HG02798 (cell line): ENCODE results near the gene IKZF1.
A peak's percentile ranks its signal among the peaks of the same experiment; 100 is the strongest.
"Not testable (repeated sequence)": the region's sequence is repeated elsewhere in the genome, so short reads cannot be mapped to it uniquely, and the experiment has no call there.

ENCODE experiments used
- ATAC-seq: cut with Tn5 transposase; IDR thresholded peaks from one replicate; pipeline ENCODE4 v1.9.1; 2021; ENCODE audit warnings: mild to moderate bottlenecking; ENCODE audit not compliant: unreplicated experiment, poor library complexity

Gene IKZF1

DNA sequence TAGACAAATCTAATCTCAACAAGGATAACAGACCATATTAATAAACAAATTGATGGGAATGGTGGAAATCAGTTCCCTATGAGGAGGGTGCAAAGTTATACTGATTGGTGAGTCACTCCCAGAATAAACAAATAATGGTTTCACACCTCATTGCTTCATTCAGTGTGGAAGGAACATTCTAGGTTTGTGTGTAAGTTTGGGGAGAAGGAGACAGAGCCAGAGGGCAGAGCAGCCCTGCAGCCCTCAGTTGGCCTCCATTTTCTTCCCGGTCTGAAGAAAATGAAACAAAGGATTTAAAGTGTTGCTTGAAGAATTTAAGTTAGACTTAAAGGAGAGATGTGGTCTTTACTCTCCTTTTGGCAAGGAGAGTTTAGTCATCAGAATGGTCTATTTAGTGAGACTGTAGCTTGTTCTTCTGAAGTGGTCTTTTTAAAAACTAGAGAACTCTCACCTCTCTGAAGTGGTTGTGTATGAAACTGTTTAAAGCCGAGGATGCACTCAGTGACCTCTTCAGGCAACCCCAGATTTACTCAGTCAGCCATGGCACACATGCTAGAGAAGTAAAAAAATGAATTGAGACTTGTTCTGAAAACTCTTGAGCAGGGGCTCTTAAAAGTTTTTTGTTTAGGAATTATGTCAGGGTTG, 27.2 kb downstream of the IKZF1 start:
- ATAC-seq, result peak; percentile 64

DNA sequence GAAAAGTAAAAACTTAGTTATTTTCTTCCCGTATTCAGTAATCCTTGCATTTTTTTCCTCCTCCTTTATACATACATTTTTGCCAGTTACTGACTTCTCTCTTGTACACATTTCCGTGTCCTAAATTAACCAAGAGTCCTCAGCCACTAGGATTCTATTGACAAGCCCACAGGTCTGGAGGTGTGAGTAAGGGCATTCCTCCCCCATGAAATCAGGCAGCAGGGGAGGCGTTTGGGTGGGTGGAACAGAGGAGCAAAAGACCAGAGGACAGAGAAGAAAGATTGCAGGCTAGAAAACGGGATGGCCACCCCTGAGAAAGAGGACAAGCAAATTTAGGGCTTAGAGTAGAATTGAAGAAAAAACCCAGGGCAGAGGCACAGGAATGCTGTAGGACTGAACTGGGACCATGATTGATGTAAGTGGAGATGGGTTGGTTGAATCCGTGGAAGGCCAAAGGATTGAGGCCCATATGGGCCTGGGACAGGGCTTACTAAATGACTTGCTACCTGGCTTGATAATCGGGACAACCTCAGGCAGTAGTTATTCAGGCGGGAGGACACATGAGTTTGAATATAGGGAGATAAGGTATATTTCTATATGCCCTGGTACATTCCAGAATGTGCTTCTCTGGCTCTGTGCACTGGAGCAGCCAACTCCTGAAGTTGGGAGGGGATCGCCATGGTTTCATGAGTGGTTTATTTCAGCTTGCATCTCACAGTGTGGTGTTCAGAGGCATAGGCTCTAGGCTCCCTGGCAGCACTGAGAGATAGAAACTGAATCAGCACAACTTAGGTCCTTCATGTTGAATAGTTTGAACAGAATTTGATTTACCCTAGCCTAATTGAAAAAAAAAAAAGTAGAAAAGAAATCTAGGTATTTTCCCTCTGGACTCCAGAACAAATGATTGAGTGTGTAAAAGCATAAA, 28.0 kb downstream of the IKZF1 start:
- no peak for ATAC-seq

DNA sequence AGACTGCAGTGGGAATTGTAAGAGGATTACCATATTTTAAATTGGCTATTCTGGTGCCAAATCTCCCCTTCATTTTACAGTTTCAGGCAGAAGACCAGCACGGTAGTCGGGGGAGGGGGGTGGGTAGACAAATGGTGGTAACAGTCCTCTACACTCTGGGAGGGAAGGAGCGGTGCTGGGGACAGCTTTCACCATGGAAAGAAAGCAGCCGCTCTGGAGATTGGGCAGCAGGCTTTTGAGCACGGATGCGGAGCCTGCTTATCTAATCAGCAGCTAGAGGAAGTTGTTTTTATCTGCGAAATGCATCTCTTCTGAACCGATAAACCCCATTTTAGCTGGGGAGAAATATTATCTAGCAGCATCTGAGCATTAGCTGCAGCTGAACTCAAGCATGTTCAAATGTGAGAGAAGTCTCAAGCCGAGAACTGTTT, 28.7 kb downstream of the IKZF1 start:
- no peak for ATAC-seq

DNA sequence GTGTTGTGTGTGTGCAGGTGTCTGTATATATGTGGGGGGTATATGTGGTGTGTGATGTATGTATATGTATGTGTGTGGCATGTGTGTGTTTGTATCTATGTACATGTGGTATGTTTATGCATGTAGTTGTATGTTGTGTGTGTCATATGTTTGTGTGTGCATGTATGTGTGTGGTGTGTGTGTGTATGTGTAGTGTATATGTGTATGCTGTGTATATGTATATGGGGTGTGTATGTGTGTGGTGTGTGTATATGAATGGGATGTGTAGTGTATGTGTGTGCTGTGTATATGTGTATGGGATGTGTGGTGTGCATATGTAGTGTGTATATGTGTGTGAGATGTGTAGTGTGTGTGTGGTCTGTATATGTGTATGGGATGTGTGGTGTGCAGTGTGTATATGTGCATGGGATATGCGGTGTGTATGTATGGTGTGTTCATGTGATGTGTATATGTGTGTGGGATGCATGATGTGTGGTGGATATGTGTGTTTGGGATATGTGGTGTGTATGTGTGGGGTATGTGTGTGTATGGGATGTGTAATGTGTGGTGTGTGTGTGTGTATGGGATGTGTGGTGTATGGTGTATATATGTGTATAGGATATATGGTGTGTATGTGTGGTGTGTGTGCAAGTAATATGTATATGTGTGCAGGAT, 30.0 kb downstream of the IKZF1 start:
- ATAC-seq, result no peak

DNA sequence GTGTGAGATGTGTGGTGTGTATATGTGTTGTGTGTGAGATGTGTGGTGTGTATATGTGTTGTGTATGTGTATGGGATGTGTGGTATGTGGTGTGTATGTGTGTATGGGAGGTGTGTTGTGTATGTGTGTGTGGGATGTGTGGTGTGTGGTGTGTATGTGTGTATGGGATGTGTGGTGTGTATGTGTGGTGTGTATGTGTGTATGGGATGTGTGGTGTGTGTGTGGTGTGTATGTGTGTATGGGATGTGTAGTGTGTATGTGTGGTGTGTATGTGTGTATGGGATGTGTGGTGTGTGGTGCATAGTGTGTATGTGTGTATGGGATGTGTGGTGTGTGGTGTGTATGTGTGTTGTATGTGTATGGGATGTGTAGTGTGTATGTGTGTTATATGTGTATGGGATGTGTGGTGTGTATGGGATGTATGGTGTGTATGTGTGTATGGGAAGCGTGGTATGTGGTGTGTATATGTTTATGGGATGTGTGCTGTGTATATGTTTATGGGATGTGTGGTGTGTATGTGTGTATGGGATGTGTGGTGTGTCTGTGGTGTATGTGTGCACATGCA, 30.8 kb downstream of the IKZF1 start:
- ATAC-seq, result no peak

DNA sequence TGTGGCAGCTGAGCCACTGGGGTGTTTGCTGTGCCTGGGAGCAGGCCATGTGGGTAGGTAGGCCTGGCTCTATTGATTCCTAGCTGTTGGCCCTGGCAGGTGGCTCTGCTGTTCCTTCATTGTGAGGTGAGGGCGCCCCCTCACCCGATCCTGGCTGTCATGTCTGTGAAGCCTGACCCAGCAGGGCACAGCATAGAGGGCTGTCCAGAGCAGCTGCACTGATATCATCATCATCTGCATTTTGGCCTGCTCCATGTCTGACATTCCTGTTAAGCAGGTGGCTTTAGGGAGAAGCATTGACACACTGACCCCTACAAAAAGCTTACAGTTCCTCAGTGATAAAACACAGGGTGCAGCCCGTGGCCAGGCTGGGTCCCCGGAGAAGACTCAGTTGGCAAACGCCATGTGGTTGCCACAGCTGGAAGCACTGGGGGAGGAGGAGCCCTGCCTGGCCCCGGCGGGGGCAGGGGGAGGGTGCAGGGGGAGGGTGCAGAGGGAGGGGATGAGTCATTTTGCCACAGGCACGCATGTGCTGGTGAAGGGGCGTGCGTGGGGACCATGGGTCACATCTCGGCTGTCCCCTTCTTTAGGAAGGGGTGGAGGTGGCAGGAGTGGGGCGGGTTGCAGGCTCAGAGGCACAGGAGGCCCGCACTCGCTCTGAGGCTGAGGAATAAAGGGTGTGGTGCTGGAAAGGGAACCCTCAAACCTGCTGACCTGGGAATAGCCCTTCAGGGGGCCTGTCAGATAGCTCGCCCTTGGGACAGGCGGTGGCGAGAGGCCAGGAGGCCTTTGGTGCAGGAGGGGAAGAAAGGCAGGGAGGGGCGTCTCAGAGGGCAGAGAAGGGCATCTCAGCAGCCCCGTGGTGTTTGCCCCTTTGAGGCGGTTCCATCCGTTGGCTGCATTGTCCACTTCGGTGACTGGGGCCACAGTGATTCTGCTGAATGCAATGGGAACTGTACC, 31.6 kb downstream of the IKZF1 start:
- ATAC-seq, result peak; percentile 31

DNA sequence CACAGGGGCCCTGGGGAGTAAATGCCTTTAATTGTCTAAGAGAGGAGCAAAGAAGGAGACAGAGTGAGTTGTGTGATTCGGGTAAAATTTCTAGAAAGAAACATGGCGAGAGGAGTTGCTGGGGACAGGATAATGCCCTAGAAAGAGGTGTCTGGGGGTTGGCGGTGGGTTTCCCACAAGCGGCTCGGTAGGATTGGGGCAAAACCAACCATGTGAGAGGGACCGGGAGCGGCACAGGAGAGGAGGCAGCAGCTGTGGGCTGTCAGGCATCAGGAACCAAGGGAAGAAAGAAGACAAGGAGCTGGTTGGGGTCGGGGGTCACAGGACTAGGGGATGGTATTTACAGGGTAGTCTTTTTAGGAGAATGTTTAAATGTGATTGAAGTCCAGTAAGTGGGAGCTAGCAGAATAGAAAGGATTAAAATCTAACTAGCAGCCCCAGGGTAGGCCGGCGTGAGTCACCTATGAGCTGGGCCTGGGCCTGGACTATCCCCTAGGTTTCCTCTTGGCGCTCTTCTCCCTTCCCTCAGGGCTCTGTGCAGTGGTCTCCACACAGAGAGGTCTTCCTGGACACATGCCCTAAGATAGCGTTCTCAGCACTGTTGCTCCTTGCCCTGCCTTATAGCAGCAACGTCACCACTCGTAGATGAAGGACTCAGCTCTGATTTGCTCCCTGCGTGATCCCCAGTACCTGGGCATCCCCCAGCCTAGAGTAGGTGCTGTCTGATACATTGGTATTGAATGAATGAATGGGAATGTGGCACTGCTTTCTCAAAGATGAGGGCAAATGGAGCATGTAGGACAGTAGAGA, 32.6 kb downstream of the IKZF1 start:
- no peak for ATAC-seq

DNA sequence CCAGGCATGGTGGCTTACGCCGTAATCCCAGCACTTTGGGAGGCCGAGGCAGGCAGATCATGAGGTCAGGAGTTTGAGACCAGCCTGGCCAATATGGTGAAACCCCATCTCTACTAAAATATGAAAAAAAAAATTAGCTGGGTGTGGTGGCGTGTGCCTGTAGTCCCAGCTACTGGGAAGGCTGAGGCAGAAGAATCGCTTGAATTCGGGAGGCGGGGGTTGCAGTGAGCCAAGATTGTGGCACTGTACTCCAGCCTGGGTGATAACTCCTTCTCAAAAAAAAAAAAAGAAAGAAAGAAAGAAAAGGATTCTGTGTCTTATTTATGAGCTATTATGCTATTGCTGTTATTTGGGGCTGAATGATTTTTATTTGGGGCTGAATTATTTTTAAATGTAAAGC, 35.0 kb downstream of the IKZF1 start:
- ATAC-seq, result not testable (repeated sequence)

DNA sequence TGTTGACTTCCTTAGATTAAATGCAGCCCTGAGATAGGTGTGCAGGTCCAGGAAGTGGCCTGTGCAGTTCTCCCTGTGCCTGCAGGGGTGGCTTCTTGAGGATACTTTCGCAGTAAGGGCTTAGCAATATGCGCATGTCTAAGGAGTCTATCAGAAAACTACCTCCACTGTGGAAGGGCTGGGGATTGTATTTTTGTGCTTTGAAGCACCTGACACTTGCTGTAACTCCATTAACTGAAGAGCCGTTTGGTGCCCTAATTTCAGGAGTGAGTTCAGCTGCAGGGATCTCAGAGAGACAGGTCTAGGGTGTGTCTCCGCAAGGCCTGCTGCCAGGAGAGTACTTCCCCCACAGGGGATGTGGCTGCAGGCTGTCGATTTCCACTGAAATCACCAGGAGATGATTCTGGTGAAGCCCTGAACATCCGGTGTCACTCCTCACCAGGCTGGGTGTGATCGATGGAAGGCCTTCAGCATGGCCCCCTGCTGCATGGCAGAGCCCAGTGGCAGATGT, 35.5 kb downstream of the IKZF1 start:
- no peak for ATAC-seq

DNA sequence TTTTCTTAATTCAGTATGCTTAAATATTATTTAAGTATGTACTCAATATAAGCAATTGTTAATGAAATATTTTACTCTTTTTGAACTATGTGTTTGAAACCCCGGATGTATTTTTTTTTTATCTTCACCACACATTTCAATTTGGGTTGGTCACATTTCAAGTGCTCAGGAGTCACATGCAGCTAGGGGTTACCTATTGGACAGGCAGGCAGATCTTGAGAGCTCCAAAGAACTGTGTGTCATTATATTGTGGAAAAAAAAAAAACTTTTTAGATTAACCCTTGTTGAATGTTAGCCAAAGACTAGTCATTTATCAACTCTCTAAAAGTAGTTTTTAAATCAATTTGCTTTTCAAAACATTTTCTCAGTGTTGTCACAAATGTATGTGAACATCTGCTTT, 37.2 kb downstream of the IKZF1 start:
- no peak for ATAC-seq

DNA sequence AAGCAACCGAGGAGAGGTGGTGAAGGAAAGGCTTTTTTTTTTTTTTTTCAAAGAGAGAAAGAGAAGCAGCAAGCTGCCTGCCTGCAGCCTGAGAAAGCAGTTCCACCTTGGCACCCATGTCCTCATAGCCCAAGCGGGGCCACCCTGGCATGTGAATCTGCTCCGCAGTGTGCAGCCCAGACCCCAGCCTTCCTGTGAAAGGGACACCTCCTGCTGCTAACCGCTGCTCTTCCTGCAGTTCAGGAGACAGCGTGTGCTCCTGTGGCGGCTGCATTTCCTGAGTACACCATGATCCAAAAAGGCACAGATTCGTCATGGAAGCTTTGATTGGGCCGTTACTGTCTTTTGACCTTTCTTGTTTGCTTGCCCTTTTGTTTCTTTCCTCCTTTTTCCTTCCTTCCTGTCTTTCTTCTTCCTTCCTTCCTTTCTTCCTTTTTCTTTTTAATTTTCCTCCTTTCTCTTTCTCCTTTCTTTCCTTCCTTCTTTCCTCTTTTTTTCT, 38.1 kb downstream of the IKZF1 start:
- ATAC-seq, result no peak

DNA sequence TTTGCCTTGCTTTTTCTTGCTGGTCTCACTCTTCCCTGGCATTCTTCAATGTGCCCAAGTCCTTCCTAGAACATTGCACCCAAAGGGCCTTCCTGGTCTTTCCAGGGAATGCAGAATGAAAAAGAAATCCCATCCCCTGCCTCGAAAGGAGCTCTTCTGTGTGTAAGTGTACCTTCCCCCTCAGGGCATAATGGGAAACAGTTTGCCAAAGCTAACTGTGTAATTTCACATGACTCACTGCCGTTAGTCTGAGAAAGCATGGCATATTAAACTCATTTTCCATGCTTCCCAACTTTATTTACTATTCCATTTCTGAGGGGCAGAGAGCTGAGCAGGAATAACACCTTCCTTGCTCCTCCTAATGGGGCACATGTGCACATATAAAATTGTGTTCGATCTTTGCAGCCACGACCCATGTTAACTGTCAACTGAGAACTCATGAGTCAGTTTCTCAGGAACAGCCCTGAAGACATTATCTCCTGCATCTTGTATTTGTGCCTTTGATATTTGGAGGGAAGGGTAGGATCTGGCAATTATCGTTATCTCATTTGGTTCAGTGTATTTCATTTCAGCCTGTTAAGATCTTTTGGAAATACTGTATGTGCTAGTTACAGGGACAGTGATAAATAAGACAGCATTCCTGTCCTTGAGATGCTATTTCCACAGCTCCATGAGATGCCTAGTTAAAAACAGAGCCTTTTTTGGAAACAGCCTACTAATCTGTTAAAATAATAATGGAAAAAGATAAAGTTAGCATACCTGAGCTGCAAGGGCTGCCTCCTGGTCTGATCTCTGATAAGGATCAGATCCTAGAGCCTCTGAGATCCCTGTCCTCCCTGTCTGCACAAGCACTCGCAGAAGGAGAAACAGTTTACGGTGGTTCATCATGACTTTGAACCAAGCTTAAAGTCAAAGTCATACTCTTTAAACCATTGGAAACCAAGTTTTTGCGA, 42.3 kb downstream of the IKZF1 start:
- ATAC-seq, result no peak

DNA sequence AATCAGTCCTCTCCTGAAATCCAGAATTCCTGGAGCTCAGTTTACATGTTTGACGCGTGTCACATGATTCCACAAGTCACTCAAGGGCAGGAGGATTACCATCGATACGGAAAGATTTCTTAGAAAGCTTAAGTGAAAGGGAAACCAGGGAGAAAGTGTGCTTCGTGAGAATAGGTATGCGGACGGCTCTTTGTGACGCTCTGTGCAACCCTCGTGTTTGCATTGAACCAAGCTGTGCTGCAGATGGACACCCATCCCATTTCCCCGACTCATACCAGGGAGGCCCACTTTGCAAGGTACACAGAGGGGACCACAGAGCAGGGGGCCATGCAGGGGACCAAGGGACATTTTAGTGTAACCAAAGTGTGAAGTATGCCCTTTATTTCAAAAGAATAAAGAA, 43.2 kb downstream of the IKZF1 start:
- no peak for ATAC-seq

DNA sequence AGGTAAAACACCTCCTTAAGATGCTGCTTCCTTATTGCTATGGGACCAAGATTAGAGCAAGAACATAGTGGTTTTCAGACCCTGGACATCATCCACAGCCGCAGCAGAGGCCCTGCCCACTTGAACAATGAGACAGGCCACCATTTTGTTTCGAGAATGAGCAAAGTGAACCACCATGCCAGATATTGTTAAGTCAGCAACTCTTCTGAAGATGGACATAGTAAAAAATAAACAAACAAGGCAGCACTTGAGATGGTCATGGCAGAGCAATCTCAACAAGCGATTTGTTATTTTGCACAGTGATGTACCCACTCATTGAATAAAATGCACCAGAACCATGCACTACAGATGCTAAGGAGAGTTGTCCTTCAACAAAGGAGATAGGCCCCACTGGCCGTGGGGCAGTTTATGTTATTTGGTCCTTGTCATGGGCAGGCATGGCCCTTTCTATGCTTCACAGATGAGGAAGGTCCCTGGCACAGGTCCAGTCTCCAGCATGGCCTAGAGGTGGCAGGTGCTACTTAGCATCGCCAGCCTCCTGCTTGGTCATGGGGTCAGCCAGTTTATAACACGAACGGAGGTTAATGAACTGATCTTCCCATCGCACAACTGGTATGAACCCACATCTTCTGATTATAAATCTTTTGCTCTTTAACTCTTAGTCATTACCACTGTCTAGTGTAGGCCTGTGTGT, 44.1 kb downstream of the IKZF1 start:
- ATAC-seq, result no peak

DNA sequence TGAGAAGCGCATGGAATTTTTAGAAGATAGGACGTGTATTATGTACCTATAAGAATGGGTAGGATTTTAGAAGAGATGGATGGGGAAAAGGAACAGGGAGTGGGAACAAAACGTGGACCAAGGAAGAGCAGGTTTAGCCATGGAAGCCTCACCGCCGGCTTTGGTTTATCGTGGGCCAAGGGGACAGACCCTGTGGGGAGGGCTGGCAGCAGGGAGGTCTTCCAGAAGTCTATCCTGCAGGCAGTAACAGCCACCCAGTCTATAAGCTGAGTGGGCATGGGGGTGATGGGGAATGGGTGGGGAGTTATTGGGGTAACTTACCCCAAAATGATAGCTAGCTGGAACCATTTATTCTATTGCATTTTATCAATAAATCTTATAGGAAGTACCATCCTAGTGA, 44.9 kb downstream of the IKZF1 start:
- ATAC-seq, result no peak

DNA sequence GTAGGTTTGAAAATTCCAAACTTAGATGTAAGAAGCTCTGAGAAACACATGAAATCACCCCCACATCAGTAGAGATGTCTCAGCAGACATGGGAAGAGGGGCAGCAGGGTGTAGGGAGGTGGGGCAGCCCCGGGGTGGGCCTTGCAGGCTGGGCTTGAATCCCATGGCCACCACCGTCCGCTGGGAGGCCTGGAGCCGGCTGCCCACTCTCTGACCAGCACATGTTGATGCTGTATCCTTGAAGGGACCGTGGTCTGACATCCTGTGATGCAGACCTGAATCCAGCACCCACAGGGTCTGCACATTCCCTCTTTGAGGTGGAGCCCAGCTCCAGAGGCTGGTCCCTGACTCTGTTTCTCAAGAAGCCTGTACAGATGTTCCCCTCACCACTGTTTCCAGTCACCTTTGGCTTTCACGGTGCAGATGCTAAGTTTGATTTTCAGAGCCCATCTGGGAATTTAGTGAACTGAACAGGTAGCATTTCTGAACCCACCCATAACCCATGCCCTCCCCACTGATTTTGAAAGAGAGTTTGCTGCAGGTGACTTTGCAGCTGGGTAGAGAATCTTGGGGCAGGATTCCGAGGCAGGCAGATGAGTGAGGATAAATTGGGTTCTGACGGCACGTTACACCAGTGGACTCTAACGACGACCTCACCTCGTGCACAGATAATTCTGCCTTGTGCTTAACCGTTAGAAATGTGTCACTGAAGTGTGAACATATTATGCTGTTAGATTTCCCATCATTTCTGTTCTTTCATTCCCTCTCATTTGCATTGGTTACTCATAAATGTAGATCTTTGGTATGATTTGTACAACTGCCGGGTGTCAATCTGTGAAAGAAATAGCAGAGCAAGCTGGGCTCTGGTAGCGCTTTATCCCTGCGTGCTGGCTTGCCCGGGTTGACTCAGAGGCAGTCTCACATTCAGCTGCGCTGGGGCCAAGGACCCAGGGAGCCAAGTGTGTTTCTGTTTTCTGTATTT, 45.7 kb downstream of the IKZF1 start:
- peak; percentile 83 for ATAC-seq
